Central memory CD4-positive, alpha-beta T cell (primary cell): ENCODE results near the gene NABP1.

ENCODE experiments used
- DNase-seq: peaks from one replicate; pipeline ENCODE4 v3.0.0; 2022

The NABP1 gene

DNA sequence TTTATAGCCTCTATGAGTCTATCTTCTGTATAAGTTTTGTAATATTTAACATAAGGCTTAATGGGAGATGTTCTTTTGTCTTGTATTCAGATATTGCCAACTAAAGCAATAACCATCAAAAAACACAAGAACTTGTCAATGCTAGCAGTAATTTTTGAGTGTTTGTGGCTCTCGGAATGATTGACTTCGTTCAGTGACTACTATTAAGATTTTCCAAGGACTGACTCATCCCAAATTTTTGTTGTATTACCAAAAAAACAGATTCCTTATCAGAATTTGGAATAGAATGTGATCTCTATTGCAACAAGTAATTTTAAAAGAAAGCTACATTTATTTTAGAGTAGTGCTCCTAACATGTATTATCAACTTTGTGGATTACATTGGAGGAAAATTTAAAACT, 8.1 kb downstream of the NABP1 start:
- no peak for DNase-seq

- no peak for DNase-seq
Observed at GRCh38 chr2:191686729-191687128, 8.8 kb downstream of the NABP1 start.

DNA sequence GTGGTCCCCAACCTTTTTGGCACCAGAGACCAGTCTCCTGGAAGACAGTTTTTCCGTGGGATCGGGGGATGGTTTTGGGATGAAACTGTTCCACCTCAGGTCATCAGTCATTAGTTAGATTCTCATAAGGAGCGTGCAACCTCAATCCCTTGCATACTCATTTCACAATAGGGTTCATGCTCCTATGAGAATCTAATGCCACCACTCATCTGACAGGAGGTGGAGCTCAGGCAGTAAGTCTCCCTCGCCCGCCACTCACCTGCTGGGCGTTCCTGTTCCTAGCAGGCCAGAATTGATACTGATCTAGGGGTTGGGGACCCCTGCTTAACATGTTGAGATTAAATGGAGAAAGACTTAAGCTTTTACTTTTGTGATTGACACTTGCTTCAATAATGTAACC, 9.9 kb downstream of the NABP1 start:
- DNase-seq, result no peak

- no peak for DNase-seq
Observed at GRCh38 chr2:191688934-191689695, 11.2 kb downstream of the NABP1 start.

GRCh38 chr2:191690327-191690726, 12.4 kb downstream of the NABP1 start:
- no peak for DNase-seq

DNA sequence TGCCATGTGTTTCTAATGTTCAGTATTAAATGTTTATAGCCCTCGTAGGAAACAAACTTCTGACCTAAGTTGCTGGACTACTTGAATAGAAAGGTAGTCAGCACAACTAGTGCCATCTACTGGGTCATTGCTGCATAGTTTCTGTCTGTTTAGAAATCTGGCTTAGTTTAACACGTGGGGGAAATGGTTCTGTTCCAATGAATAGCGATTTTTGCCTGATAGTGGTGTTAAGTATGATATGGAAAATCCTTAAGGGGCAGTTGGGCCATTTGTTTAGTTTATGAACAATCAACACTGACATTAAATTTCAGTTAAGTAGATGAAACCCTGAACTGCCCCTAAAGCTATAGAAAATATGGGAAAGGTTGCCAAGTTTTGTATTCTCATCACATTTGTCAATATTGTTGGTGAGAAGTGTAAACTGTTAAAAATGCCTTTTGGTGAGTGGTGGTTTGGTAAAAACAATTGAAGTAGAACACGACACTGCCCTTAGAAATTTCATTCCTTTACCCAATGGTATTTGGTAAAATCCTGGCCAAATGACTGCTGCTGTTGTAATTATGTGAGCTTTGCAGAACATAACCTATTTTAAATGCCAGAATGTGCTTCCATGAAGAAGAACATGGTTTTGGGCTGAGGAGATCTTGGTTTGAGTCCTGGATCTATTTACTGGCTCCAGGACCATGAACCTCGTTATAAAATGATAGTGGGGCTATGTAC, 13.2 kb downstream of the NABP1 start:
- peak; percentile 60 for DNase-seq

DNA sequence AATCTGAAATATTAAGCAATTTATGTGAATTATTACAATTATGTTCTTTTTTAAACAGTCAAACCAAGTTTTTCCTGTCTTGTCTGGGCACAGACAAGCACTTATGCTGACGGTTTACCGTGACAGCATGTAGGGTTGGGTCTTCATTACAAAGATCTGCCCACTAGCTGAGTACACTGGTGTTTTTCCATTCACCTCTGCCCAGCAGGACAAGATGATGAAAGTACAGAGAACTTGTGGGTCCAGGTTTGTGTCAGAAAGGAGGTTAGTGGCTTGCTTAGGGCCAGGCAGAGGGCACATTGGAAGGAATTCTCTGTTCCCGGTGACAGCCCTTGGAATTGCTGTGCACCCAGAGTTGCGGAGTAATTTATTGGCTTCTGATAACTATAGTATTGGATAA, 14.0 kb downstream of the NABP1 start:
- DNase-seq, result no peak

DNA sequence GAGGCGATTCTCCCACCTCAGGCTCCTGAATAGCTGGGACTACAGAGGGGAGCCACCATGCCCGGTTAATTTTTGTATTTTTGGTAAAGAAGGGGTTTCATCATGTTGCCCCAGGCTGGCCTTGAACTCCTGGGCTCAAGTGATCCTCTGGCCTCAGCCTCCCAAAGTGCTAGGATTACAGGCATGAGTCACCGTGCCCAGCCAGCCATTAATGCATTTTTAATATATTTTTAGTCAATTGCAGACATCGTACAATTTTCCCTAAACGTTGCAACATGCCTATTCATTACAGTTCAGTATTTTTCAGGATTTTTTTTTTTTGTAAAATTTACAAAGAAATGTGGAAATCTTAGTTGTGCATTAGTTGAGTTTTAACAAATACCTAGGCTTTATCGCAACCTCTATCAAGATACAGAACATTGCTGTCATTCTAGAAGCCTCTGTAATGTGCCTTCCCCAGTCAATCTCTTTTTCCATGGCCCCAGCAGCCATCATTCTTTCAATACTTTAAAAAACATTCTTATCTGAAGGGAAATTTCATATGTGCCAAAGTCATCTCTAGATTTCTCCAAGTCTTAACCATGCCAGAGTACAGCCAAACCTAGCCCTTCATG, 14.7 kb downstream of the NABP1 start:
- no peak for DNase-seq

- no peak for DNase-seq
Observed at GRCh38 chr2:191693166-191693565, 15.2 kb downstream of the NABP1 start.

DNA sequence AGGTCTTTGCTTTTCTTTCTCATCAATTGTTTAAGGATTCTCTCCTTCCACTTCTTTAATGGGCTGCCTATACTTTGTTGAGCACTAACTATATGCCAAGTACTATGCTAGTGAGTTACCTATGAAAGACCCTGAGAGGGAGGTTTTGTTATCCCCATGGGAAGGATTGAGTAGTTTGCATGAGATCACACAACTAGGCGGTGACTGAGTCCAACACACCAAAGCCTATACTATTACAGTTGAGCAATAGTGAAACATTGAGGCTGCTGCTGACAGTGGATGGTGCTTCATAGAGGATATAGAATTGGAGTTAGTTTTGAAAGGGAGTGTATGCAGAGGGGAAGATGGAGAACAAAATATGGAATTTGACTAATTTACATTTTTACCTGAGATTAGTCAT, 15.8 kb downstream of the NABP1 start:
- no peak for DNase-seq

GRCh38 chr2:191696001-191696400, 18.1 kb downstream of the NABP1 start:
- DNase-seq, result no peak

DNA sequence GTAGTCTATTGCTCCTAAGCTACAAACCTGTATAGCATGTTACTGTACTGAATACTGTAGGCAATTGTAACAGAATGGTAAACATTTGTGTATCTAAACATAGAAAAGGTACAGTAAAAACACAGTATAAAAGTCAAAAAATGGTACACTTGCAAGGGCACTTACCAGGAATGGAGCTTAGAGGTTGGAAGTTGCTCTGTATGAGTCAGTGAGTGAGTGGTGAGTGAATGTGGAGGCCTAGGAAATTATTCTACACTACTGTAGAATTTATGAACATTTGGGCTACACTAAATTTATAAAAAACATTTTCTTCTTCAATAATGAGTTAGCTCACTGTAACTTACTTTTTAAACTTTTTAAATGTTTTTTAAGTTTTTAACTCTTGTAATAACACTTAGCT, 19.0 kb downstream of the NABP1 start:
- no peak for DNase-seq

DNA sequence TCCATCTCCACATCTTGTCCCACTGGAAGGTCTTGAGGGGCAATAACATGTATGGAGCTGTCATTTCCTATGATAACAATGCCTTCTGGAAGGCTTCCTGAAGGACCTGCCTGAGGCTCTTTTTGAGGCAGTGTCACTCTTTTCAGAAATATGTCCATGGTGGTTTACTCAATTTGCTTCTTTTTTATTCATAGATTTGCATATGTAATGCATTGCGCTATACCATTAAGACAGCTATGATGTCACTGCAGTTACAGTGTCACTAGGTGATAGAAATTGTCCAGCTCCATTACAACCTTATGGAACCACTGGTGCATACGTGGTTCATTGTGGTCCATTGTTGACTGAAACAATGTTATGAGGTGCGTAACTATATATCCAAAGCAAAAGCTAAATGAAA, 19.9 kb downstream of the NABP1 start:
- no peak for DNase-seq

- no peak for DNase-seq
Observed at GRCh38 chr2:191699341-191699945, 21.5 kb downstream of the NABP1 start.

DNA sequence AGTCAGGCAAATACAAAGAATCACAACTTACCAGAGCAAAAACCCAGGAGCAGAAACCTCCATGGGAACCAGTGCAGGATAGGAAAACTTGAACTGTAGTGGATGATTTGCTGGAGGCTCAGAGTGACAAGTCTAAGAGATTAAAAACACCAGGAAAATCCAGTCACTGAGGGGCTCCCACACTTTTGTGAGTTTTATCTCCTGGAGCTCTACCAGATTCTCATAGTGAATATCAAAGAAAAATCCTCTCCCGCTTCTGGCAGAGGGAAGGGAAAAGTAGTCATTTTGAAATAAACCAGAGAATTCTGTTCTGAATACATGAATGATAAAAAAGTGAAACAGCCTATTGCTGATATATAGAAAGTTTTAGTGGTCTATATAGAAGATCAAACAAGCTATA, 23.1 kb downstream of the NABP1 start:
- DNase-seq, result no peak

- no peak for DNase-seq
Observed at GRCh38 chr2:191701696-191702095, 23.8 kb downstream of the NABP1 start.

GRCh38 chr2:191703079-191703725, 25.3 kb downstream of the NABP1 start:
- DNase-seq, result no peak

DNA sequence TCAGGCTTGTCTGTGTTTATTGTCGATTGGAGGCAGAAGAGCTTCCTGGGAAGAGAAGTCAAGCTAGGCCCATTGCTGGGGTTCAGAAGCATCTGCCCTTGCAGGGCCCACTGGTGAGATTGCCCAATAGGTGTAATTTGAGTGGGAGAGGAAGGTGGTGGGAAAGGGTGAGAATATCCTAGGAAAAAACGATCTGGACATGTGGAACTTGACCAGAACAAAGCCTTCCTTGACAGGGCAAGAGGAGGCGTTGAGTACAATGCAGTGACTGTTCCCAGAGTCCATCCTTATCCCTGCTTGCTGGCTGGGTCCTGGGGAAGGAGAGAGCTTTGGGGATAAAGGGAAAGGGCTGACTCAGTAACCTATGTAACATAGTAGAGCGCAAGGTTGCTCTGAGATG, 27.1 kb downstream of the NABP1 start:
- DNase-seq, result no peak

DNA sequence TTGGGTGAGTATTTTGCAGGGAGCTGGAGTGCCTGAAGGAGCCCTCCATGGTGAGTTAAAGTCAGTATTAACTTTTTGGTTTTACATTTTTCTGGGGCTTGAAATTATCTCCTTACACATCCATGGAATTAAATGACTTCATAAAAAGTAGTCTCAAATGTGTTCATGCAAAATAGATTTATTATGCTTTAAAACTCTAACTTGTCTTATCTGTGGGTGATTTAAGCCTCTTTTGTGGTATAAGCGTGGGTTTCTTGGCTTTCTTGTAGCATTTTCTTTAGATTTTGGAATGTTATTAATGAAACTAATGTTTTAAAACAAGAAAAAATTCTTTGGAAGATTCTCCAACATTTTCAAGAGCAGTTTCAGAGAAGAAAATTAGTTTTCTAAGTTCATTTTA, 27.8 kb downstream of the NABP1 start:
- no peak for DNase-seq

- no peak for DNase-seq
Observed at GRCh38 chr2:191706791-191707190, 28.9 kb downstream of the NABP1 start.

- DNase-seq, result no peak
Observed at GRCh38 chr2:191707542-191707941, 29.6 kb downstream of the NABP1 start.

GRCh38 chr2:191710411-191710900, 32.5 kb downstream of the NABP1 start:
- no peak for DNase-seq

GRCh38 chr2:191711621-191712020, 33.7 kb downstream of the NABP1 start:
- no peak for DNase-seq
